Peyer's patch (tissue), 4 donors: ENCODE data around the gene SPINK1. TPM values are rescaled to one million over a fixed set of nuclear protein-coding genes. Genes with fewer than 3 reads are reported as not detected.

Experiments
- DNase-seq, 3 donors: peaks; one replicate each; pipeline ENCODE4 v3.0.0-alpha.2; 2017 to 2019
- H3K27ac ChIP-seq, 4 donors: fragments of 200-600 bp; sonication (generic); one replicate each; pipeline ENCODE4 v1.5.1; 2016 to 2019
- H3K27me3 ChIP-seq, 2 donors: fragments of 200-600 bp; sonication (generic); one replicate each; pipeline ENCODE4 v1.5.1; 2019
- H3K36me3 ChIP-seq, 3 donors: fragments of 200-600 bp; sonication (generic); one replicate each; pipeline ENCODE4 v1.5.1; 2016 to 2019
- H3K4me1 ChIP-seq, 4 donors: fragments of 200-600 bp; sonication (generic); one replicate each; pipeline ENCODE4 v1.5.1; 2016 to 2019
- H3K4me3 ChIP-seq, 4 donors: fragments of 200-600 bp; sonication (generic); 1 replicate in 3 of 4; 2 replicates in 1 of 4; pipeline ENCODE4 v1.5.1; 2016 to 2019; ENCODE audit warnings: mild to moderate bottlenecking in 1 of 4
- H3K9me3 ChIP-seq, 4 donors: fragments of 200-600 bp; sonication (generic); one replicate each; pipeline ENCODE4 v1.5.1; 2016 to 2019; ENCODE audit warnings: mild to moderate bottlenecking in 1 of 4
- CTCF ChIP-seq, 6 experiments: fragments of 450-650 bp in 4 of 6; fragments of 200-600 bp in 2 of 6; sonication (generic) in 1 of 6; IDR thresholded peaks; one replicate each; pipeline ENCODE4 v1.5.1; 2017 to 2019; ENCODE audit warnings: antibody characterized with exemption in 6 of 6, mild to moderate bottlenecking in 3 of 6, moderate library complexity in 1 of 6
- POLR2A ChIP-seq, 2 donors: fragments of 450-650 bp; IDR thresholded peaks; one replicate each; pipeline ENCODE4 v1.5.1; 2017; ENCODE audit warnings: antibody characterized with exemption in 2 of 2, mild to moderate bottlenecking in 2 of 2, moderate library complexity in 2 of 2
- total RNA-seq, 4 donors: library from RNA; depleted of rRNA; stranded (reverse); fragments of >200 nt; gene quantifications; one replicate each; pipeline ENCODE4 v1.1.0, GENCODE V29; 2016

Gene SPINK1
- total RNA-seq, 4 donors from 2014 or later: 46.2 to 436 (median 154) TPM

- H3K4me3 ChIP-seq: no peak overlapping the region
- DNase-seq: no peak
- H3K36me3 ChIP-seq: no peaks in the 10 kb centered on the region
- no peak overlapping the region for H3K27ac ChIP-seq
- no peaks in the 10 kb centered on the region for H3K4me1 ChIP-seq
- TF ChIP-seq CTCF (IDR thresholded peaks at IDR 0.05) (no peak), POLR2A (IDR thresholded peaks at IDR 0.05) (no peak)
- H3K27me3 ChIP-seq: no peaks in the 10 kb centered on the region
- no peaks in the 10 kb centered on the region for H3K9me3 ChIP-seq
Observed at GRCh38 chr5:147796556-147797308, 34.7 kb downstream of the SPINK1 start.

GRCh38 chr5:147791181-147791580, 40.3 kb downstream of the SPINK1 start:
- Histone ChIP-seq H3K4me1 (no peaks in the 10 kb centered on the region), H3K27me3 (no peaks in the 10 kb centered on the region), H3K36me3 (no peaks in the 10 kb centered on the region), H3K27ac (no peak overlapping the region), H3K4me3 (no peak overlapping the region), H3K9me3 (no peaks in the 10 kb centered on the region)
- no peak for TF ChIP-seq CTCF (IDR thresholded peaks at IDR 0.05)
- no peak for DNase-seq

- no peak for TF ChIP-seq POLR2A (IDR thresholded peaks at IDR 0.05)
- TF ChIP-seq CTCF (IDR thresholded peaks at IDR 0.05): no peak
- DNase-seq: no peak
- H3K27ac ChIP-seq: no peak overlapping the region
Observed at GRCh38 chr5:147789820-147790219, 41.7 kb downstream of the SPINK1 start.

GRCh38 chr5:147788023-147788422, 43.4 kb downstream of the SPINK1 start:
- no peaks in the 10 kb centered on the region for H3K4me1 ChIP-seq
- no peak overlapping the region for H3K4me3 ChIP-seq
- H3K36me3 ChIP-seq: no peaks in the 10 kb centered on the region
- H3K9me3 ChIP-seq: no peaks in the 10 kb centered on the region
- no peak for TF ChIP-seq POLR2A (IDR thresholded peaks at IDR 0.05)
- no peak for TF ChIP-seq CTCF (IDR thresholded peaks at IDR 0.05)
- no peak overlapping the region for H3K27ac ChIP-seq
- no peaks in the 10 kb centered on the region for H3K27me3 ChIP-seq
- DNase-seq: no peak

More at GRCh38 chr5:147789820-147790219, 41.7 kb downstream of the SPINK1 start:
- H3K27me3 ChIP-seq: no peaks in the 10 kb centered on the region
- H3K4me3 ChIP-seq: no peak overlapping the region
- no peaks in the 10 kb centered on the region for H3K36me3 ChIP-seq
- no peaks in the 10 kb centered on the region for H3K4me1 ChIP-seq
- no peaks in the 10 kb centered on the region for H3K9me3 ChIP-seq

- no peaks in the 10 kb centered on the region for H3K27me3 ChIP-seq
- no peak for TF ChIP-seq CTCF (IDR thresholded peaks at IDR 0.05)
- TF ChIP-seq POLR2A (IDR thresholded peaks at IDR 0.05): no peak
- H3K36me3 ChIP-seq: no peaks in the 10 kb centered on the region
- no peaks in the 10 kb centered on the region for H3K4me1 ChIP-seq
- no peak overlapping the region for H3K27ac ChIP-seq
- no peak for DNase-seq
- H3K4me3 ChIP-seq: no peak overlapping the region
- no peaks in the 10 kb centered on the region for H3K9me3 ChIP-seq
Observed at GRCh38 chr5:147786142-147786541, 45.3 kb downstream of the SPINK1 start.
